NT2/D1 (cell line): ENCODE measurements around the gene KRT6A.

Experiments
- DNase-seq: peaks from one replicate; pipeline ENCODE4 v3.0.0-alpha.2; 2011; ENCODE audit warnings: low read depth, low spot score
- H3K27me3 ChIP-seq: 2 replicates; pipeline ENCODE4 v1.6.0; 2011; ENCODE audit warnings: mild to moderate bottlenecking; ENCODE audit not compliant: insufficient read length, insufficient read depth
- H3K36me3 ChIP-seq: 2 replicates; pipeline ENCODE4 v1.6.1; 2011; ENCODE audit warnings: mild to moderate bottlenecking, low read length, mixed read lengths; ENCODE audit not compliant: insufficient read depth, insufficient read length
- H3K4me1 ChIP-seq: 2 replicates; pipeline ENCODE4 v1.5.1; 2011; ENCODE audit not compliant: insufficient read depth, insufficient read length
- H3K4me3 ChIP-seq: 2 replicates; pipeline ENCODE4 v1.5.1; 2011; ENCODE audit warnings: low read depth; ENCODE audit not compliant: insufficient read length
- H3K9ac ChIP-seq: 2 replicates; pipeline ENCODE4 v1.6.0; 2011; ENCODE audit warnings: low read depth; ENCODE audit not compliant: insufficient read length
- H3K9me3 ChIP-seq: 2 replicates; pipeline ENCODE4 v1.5.1; 2011; ENCODE audit warnings: mild to moderate bottlenecking, low read length; ENCODE audit not compliant: insufficient read depth
- SUZ12 ChIP-seq: IDR thresholded peaks from 2 replicates; pipeline ENCODE4 v1.6.1; 2011; ENCODE audit not compliant: insufficient read length, insufficient read depth; ENCODE audit errors: extremely low read depth
- YY1 ChIP-seq: IDR thresholded peaks from 2 replicates; pipeline ENCODE4 v1.6.1; 2011; ENCODE audit not compliant: insufficient read length, insufficient read depth
- ZNF274 ChIP-seq: IDR thresholded peaks from 2 replicates; pipeline ENCODE4 v1.6.1; 2011; ENCODE audit warnings: mild to moderate bottlenecking, low read depth, low read length

KRT6A gene

DNA sequence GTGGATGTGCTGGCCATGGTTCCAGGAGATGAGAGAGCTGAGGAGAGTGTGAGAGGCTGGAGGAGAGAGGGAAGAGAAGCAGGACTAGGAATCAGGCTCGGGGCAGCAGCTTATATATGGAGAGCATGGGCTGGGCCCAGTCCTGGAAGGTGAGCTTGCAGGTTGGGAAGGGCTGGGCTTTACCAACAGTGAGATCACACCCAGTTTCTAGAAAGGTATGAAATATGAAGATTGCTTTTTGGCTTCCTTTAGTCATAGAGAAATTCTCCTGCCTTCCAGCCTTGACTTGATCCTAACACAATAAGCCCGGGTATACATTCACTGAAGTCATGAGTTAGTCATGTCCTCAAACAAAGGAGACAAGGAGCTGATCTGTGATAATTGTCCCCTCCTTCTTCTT lies at the start of gene KRT6A:
Gene KRT6A (minus strand): TSS at position 86 of the 400 bp plus-strand sequence. CDS start 69 bp downstream, at position 17.
- H3K4me3 ChIP-seq, result no peak within 1 kb of the TSS
- H3K27me3 ChIP-seq, result no peaks in the 10 kb centered on the region
- H3K36me3 ChIP-seq, result no peaks in the 10 kb centered on the region
- peaks cover 8% of the 10 kb centered on the region for H3K4me1 ChIP-seq
- no peak for DNase-seq
- TF ChIP-seq SUZ12, result no peak
- TF ChIP-seq YY1, result no peak
- TF ChIP-seq ZNF274, result no peak
- no peak within 1 kb of the TSS for H3K9ac ChIP-seq
- H3K9me3 ChIP-seq, result peaks cover 12% of the 10 kb centered on the region; the same call in 1 of the 2 replicates

GRCh38 chr12:52542157-52542556 lies 49.1 kb upstream of the KRT6A start:
- H3K27me3 ChIP-seq, result no peaks in the 10 kb centered on the region
- TF ChIP-seq SUZ12 (no peak), YY1 (no peak), ZNF274 (no peak)
- H3K4me3 ChIP-seq, result no peak overlapping the region
- no peaks in the 10 kb centered on the region for H3K9me3 ChIP-seq
- peaks cover 2% of the 10 kb centered on the region for H3K4me1 ChIP-seq
- H3K36me3 ChIP-seq, result no peaks in the 10 kb centered on the region
- DNase-seq, result no peak
- no peak overlapping the region for H3K9ac ChIP-seq

- TF ChIP-seq YY1, result no peak
- no peak for TF ChIP-seq ZNF274
- TF ChIP-seq SUZ12, result no peak
- no peak overlapping the region for H3K9ac ChIP-seq
- DNase-seq, result no peak
Observed at GRCh38 chr12:52541709-52542108, 48.7 kb upstream of the KRT6A start.

GRCh38 chr12:52540531-52540930 lies 47.5 kb upstream of the KRT6A start:
- peaks cover 2% of the 10 kb centered on the region for H3K4me1 ChIP-seq
- no peak for DNase-seq
- H3K9me3 ChIP-seq, result no peaks in the 10 kb centered on the region
- TF ChIP-seq SUZ12 (no peak), YY1 (no peak), ZNF274 (no peak)
- H3K4me3 ChIP-seq, result no peak overlapping the region
- no peaks in the 10 kb centered on the region for H3K27me3 ChIP-seq
- no peak overlapping the region for H3K9ac ChIP-seq
- H3K36me3 ChIP-seq, result no peaks in the 10 kb centered on the region

More at GRCh38 chr12:52541709-52542108, 48.7 kb upstream of the KRT6A start:
- peaks cover 2% of the 10 kb centered on the region for H3K4me1 ChIP-seq
- H3K27me3 ChIP-seq, result no peaks in the 10 kb centered on the region
- no peaks in the 10 kb centered on the region for H3K36me3 ChIP-seq
- H3K9me3 ChIP-seq, result no peaks in the 10 kb centered on the region
- no peak overlapping the region for H3K4me3 ChIP-seq

GRCh38 chr12:52539821-52540173 lies 46.7 kb upstream of the KRT6A start:
- H3K9ac ChIP-seq, result no peak overlapping the region
- H3K27me3 ChIP-seq, result no peaks in the 10 kb centered on the region
- DNase-seq, result no peak
- no peaks in the 10 kb centered on the region for H3K36me3 ChIP-seq
- no peaks in the 10 kb centered on the region for H3K9me3 ChIP-seq
- peaks cover 2% of the 10 kb centered on the region for H3K4me1 ChIP-seq
- H3K4me3 ChIP-seq, result no peak overlapping the region
- TF ChIP-seq YY1 (no peak), ZNF274 (no peak), SUZ12 (no peak)

DNA sequence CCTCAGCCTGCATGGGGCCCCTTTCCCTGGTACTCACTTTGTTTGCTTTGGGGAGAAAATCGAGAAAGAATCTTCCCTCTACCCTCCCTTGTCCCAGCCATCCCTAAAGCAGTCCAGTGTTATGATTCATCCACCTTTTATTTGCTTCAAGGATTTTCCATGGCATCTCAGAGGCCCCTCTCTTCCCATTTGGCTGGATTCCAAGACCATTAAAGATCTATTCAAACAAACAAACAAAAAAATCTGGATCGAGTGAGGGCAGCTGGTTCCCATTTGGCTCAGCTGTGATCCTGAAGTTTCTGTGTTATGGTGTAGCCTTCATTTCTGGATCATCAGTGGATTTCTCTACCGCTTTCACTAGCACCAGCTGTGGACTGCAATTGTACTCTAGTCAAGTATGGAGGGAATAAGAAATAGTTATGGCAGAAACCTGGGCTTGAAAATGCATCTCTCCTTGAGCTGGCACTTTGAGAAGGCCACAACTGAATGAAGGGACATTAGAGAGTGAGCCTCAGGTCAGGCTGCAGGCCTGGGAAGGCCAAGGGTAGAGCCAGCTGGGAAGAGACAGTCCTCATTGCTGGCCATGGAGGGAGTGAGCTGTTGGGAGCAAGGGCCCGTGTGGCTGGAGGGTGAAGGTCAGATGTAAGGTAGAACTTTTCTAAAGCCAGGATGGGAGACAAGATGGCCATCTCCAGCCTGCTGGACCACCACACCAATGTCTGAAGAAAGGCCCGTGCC lies 46.2 kb upstream of the KRT6A start:
- Histone ChIP-seq H3K4me1 (peaks cover 2% of the 10 kb centered on the region), H3K27me3 (no peaks in the 10 kb centered on the region), H3K9ac (no peak overlapping the region), H3K4me3 (no peak overlapping the region), H3K9me3 (no peaks in the 10 kb centered on the region), H3K36me3 (no peaks in the 10 kb centered on the region)
- DNase-seq, result no peak
- TF ChIP-seq YY1, result no peak
- no peak for TF ChIP-seq SUZ12
- no peak for TF ChIP-seq ZNF274

GRCh38 chr12:52537101-52537500 lies 44.0 kb upstream of the KRT6A start:
- Histone ChIP-seq H3K9ac (no peak overlapping the region), H3K4me1 (peaks cover 2% of the 10 kb centered on the region), H3K9me3 (no peaks in the 10 kb centered on the region), H3K36me3 (no peaks in the 10 kb centered on the region), H3K4me3 (no peak overlapping the region), H3K27me3 (no peaks in the 10 kb centered on the region)
- no peak for TF ChIP-seq ZNF274
- no peak for TF ChIP-seq SUZ12
- no peak for TF ChIP-seq YY1
- DNase-seq, result no peak
